WTC11 (cell line): ENCODE data around the gene TAF5L. TPM values are rescaled to one million over a fixed set of nuclear protein-coding genes. Genes with fewer than 3 reads are reported as not detected.

Source experiments
- ATAC-seq: fragments of 200-7000 bp; cut with Tn5 transposase; 2 replicates; pipeline ENCODE4 v1.10.0; 2021; ENCODE audit warnings: mild to moderate bottlenecking, moderate library complexity
- CTCF ChIA-PET: fragments of 300-600 bp; sonication (Branson Sonifier 250); formaldehyde crosslinking; loops from one replicate; lab custom pipeline; 2021; ENCODE audit warnings: antibody characterized with exemption; lab: Charles Lee
- POLR2A ChIA-PET: fragments of 350-600 bp; sonication (Branson Sonifier 250); formaldehyde crosslinking; loops from one replicate; lab custom pipeline; 2021; ENCODE audit warnings: antibody characterized with exemption; lab: Charles Lee
- DNase-seq: peaks from one replicate; pipeline ENCODE4 v3.0.0; 2021; ENCODE audit warnings: low spot score
- H3K27ac Mint-ChIP-seq: 2 replicates; pipeline ENCODE4 v1.8.0; 2021; ENCODE audit warnings: mixed read lengths
- H3K27me3 Mint-ChIP-seq: 2 replicates; pipeline ENCODE4 v1.8.0; 2021; ENCODE audit warnings: low read depth, mild to moderate bottlenecking, moderate library complexity, mixed read lengths
- H3K36me3 Mint-ChIP-seq: 2 replicates; pipeline ENCODE4 v1.8.0; 2021; ENCODE audit warnings: mixed read lengths
- H3K4me1 Mint-ChIP-seq: 2 replicates; pipeline ENCODE4 v1.8.0; 2022; ENCODE audit warnings: mixed read lengths
- H3K4me3 Mint-ChIP-seq: 2 replicates; pipeline ENCODE4 v1.8.0; 2021; ENCODE audit warnings: mild to moderate bottlenecking, moderate library complexity, mixed read lengths
- H3K9me3 Mint-ChIP-seq: 2 replicates; pipeline ENCODE4 v1.8.0; 2021; ENCODE audit warnings: mixed read lengths
- ATF1 ChIP-seq: sonication (generic); formaldehyde crosslinking; IDR thresholded peaks from 2 replicates; pipeline ENCODE4 v1.8.1; 2023; ENCODE audit warnings: mild to moderate bottlenecking, moderate library complexity, missing genetic modification reagents
- ATF3 ChIP-seq: sonication (generic); formaldehyde crosslinking; conservative IDR thresholded peaks from 2 replicates; pipeline ENCODE4 v1.8.1; 2022; ENCODE audit warnings: mild to moderate bottlenecking, missing genetic modification reagents
- CBFB ChIP-seq: sonication (generic); formaldehyde crosslinking; IDR thresholded peaks from 2 replicates; pipeline ENCODE4 v1.8.1; 2022; ENCODE audit warnings: mild to moderate bottlenecking, low read depth, missing genetic modification reagents
- CDX4 ChIP-seq: fragments of 250-450 bp; sonication (Bioruptor Pico); IDR thresholded peaks from 2 replicates; pipeline ENCODE4 v1.9.0; 2021; ENCODE audit warnings: moderate library complexity, mild to moderate bottlenecking, inconsistent platforms, borderline replicate concordance
- CREB1 ChIP-seq: sonication (generic); formaldehyde crosslinking; IDR thresholded peaks from 2 replicates; pipeline ENCODE4 v1.8.0; 2023; ENCODE audit warnings: mild to moderate bottlenecking, missing genetic modification reagents
- E2F4 ChIP-seq: sonication (generic); formaldehyde crosslinking; IDR thresholded peaks from 2 replicates; pipeline ENCODE4 v1.8.1; 2022; ENCODE audit warnings: low read depth, mild to moderate bottlenecking, moderate library complexity, missing genetic modification reagents, borderline replicate concordance
- EMX1 ChIP-seq: fragments of 250-450 bp; sonication (Bioruptor Pico); IDR thresholded peaks from 2 replicates; pipeline ENCODE4 v1.8.0; 2021; ENCODE audit warnings: mild to moderate bottlenecking
- ESRRA ChIP-seq: sonication (generic); formaldehyde crosslinking; IDR thresholded peaks from 2 replicates; pipeline ENCODE4 v1.8.1; 2022; ENCODE audit warnings: mild to moderate bottlenecking, missing genetic modification reagents, borderline replicate concordance
- ETV6 ChIP-seq: sonication (generic); formaldehyde crosslinking; IDR thresholded peaks from 2 replicates; pipeline ENCODE4 v1.8.1; 2022; ENCODE audit warnings: mild to moderate bottlenecking, missing genetic modification reagents
- FOXJ3 ChIP-seq: sonication (generic); formaldehyde crosslinking; IDR thresholded peaks from 2 replicates; pipeline ENCODE4 v1.9.0; 2021; ENCODE audit warnings: missing genetic modification reagents, mild to moderate bottlenecking, borderline replicate concordance
- GABPB1 ChIP-seq: sonication (generic); formaldehyde crosslinking; IDR thresholded peaks from 2 replicates; pipeline ENCODE4 v1.8.1; 2023; ENCODE audit warnings: mild to moderate bottlenecking, missing genetic modification reagents
- JUN ChIP-seq: sonication (generic); formaldehyde crosslinking; IDR thresholded peaks from 2 replicates; pipeline ENCODE4 v1.8.0; 2023; ENCODE audit warnings: mild to moderate bottlenecking, missing genetic modification reagents
- NR2C2 ChIP-seq: sonication (generic); formaldehyde crosslinking; IDR thresholded peaks from 2 replicates; pipeline ENCODE4 v1.8.0; 2022; ENCODE audit warnings: mild to moderate bottlenecking, missing genetic modification reagents
- SMAD4 ChIP-seq: sonication (generic); formaldehyde crosslinking; IDR thresholded peaks from 2 replicates; pipeline ENCODE4 v1.8.0; 2022; ENCODE audit warnings: mild to moderate bottlenecking, missing genetic modification reagents
- SOX15 ChIP-seq: fragments of 250-450 bp; sonication (Bioruptor Pico); IDR thresholded peaks from 2 replicates; pipeline ENCODE4 v1.9.0; 2021; ENCODE audit warnings: mild to moderate bottlenecking
- TP53 ChIP-seq: sonication (generic); formaldehyde crosslinking; IDR thresholded peaks from 2 replicates; pipeline ENCODE4 v1.8.1; 2023; ENCODE audit warnings: mild to moderate bottlenecking, missing genetic modification reagents
- USF2 ChIP-seq: sonication (generic); formaldehyde crosslinking; IDR thresholded peaks from 2 replicates; pipeline ENCODE4 v1.8.1; 2023; ENCODE audit warnings: mild to moderate bottlenecking, missing genetic modification reagents, moderate library complexity
- ZMAT4 ChIP-seq: fragments of 250-450 bp; sonication (Bioruptor Pico); IDR thresholded peaks from 2 replicates; pipeline ENCODE4 v1.9.0; 2021; ENCODE audit warnings: mild to moderate bottlenecking
- ZNF219 ChIP-seq: sonication (generic); formaldehyde crosslinking; IDR thresholded peaks from 2 replicates; pipeline ENCODE4 v1.8.0; 2023; ENCODE audit warnings: missing genetic modification reagents, mild to moderate bottlenecking, borderline replicate concordance
- ZNF263 ChIP-seq: sonication (generic); formaldehyde crosslinking; IDR thresholded peaks from 2 replicates; pipeline ENCODE4 v1.8.1; 2022; ENCODE audit warnings: low read depth, mild to moderate bottlenecking, moderate library complexity, missing genetic modification reagents
- ZNF532 ChIP-seq: fragments of 250-450 bp; sonication (Bioruptor Pico); IDR thresholded peaks from 2 replicates; pipeline ENCODE4 v1.9.0; 2021; ENCODE audit warnings: mild to moderate bottlenecking, borderline replicate concordance
- total RNA-seq: library from RNA; stranded (reverse); gene quantifications from 3 replicates; pipeline ENCODE4 v1.2.3, GENCODE V29; 2021

The TAF5L gene
- total RNA-seq, 1 experiment from 2014 or later: 23.8 TPM

- no peaks in the 10 kb centered on the region for H3K27me3 Mint-ChIP-seq
- no peak overlapping the region for H3K27ac Mint-ChIP-seq
- ATAC-seq (no peak), DNase-seq (no peak)
- CTCF ChIA-PET: no interaction called here
- no peaks in the 10 kb centered on the region for H3K4me1 Mint-ChIP-seq
- H3K9me3 Mint-ChIP-seq: no peaks in the 10 kb centered on the region
- peaks cover 75% of the 10 kb centered on the region for H3K36me3 Mint-ChIP-seq
- TF ChIP-seq CDX4 (CRISPR knock-in tag): no peak
- no peak for TF ChIP-seq ATF3 (CRISPR knock-in tag)
- no peak for TF ChIP-seq ESRRA (CRISPR knock-in tag)
- no peak for TF ChIP-seq ETV6 (CRISPR knock-in tag)
- TF ChIP-seq, all 79 proteins: peak for 0
- POLR2A ChIA-PET: no interaction called here
- no peak overlapping the region for H3K4me3 Mint-ChIP-seq
Observed at GRCh38 chr1:229653420-229653819, 27.5 kb upstream of the TAF5L start.

GRCh38 chr1:229651546-229651945 lies 25.6 kb upstream of the TAF5L start:
- no peaks in the 10 kb centered on the region for H3K27me3 Mint-ChIP-seq
- H3K36me3 Mint-ChIP-seq: peaks cover 75% of the 10 kb centered on the region
- ATAC-seq (no peak), DNase-seq (no peak)
- no peak overlapping the region for H3K4me3 Mint-ChIP-seq
- CTCF ChIA-PET: interaction anchor here (1.4 kb wide), 1 partner anchor 10 kb away, joined by 3 read pairs; no protein-coding TSS in a partner anchor
- H3K27ac Mint-ChIP-seq: no peak overlapping the region
- POLR2A ChIA-PET: no interaction called here
- no peaks in the 10 kb centered on the region for H3K4me1 Mint-ChIP-seq
- TF ChIP-seq SMAD4: no peak
- no peak for TF ChIP-seq CREB1
- TF ChIP-seq TP53 (CRISPR knock-in tag): no peak
- TF ChIP-seq ZNF263 (CRISPR knock-in tag): no peak
- no peak for TF ChIP-seq EMX1
- TF ChIP-seq GABPB1 (CRISPR knock-in tag): no peak
- TF ChIP-seq ZNF532 (CRISPR knock-in tag): no peak
- H3K9me3 Mint-ChIP-seq: no peaks in the 10 kb centered on the region

- DNase-seq (no peak), ATAC-seq (no peak)
- POLR2A ChIA-PET: no interaction called here
- CTCF ChIA-PET: no interaction called here
- H3K27ac Mint-ChIP-seq: no peak overlapping the region
- H3K27me3 Mint-ChIP-seq: no peaks in the 10 kb centered on the region
- H3K4me3 Mint-ChIP-seq: no peak overlapping the region
- no peaks in the 10 kb centered on the region for H3K9me3 Mint-ChIP-seq
- no peaks in the 10 kb centered on the region for H3K4me1 Mint-ChIP-seq
- H3K36me3 Mint-ChIP-seq: peaks cover 74% of the 10 kb centered on the region
- TF ChIP-seq ATF1 (CRISPR knock-in tag) (no peak), ZMAT4 (no peak), NR2C2 (CRISPR knock-in tag) (no peak), JUN (no peak), ZNF219 (CRISPR knock-in tag) (no peak), E2F4 (CRISPR knock-in tag) (no peak), USF2 (no peak), FOXJ3 (CRISPR knock-in tag) (no peak), ZNF532 (CRISPR knock-in tag) (no peak), CBFB (CRISPR knock-in tag) (no peak), SOX15 (CRISPR knock-in tag) (no peak)
Observed at GRCh38 chr1:229650045-229650444, 24.1 kb upstream of the TAF5L start.
